Epithelial cell of esophagus (primary cell): ENCODE data around the gene ZNF536.
"Not testable (repeated sequence)": the region's sequence is repeated elsewhere in the genome, so short reads cannot be mapped to it uniquely, and the experiment has no call there.

ENCODE experiments used
- DNase-seq: peaks from one replicate; pipeline ENCODE4 v3.0.0; 2010; ENCODE audit warnings: low read depth
- H3K4me3 ChIP-seq: 2 replicates; pipeline ENCODE4 v1.5.1; 2011; ENCODE audit warnings: mild to moderate bottlenecking, low read length, control low read depth
- TF ChIP-seq, protein P1 (sequence below): IDR thresholded peaks from 2 replicates; pipeline ENCODE4 v1.5.1; 2011; ENCODE audit warnings: low read depth, mild to moderate bottlenecking, low read length, control low read depth, inconsistent platforms; ENCODE audit not compliant: insufficient read depth; ENCODE audit errors: missing control alignments

ZNF536 gene

DNA sequence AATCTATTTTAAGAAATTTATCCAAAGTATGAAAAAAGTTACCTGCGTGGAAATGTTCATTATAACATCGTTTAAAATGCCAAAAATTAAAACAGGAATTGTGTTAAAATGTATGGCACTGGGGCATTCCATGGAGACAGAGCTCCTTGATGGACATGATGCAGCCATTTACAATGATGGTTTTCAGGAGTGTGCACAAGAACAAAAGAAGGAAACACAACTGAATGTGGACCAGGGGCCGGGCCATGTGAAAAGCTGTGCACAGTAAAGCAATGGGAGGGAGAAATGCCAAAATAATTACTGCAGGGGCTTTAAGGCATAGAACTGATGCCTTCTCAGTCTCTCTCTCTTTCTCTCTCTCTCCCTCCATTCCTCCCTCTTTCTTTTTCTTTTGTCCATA is 115.0 kb downstream of the ZNF536 start:
- no peak for DNase-seq
- TF ChIP-seq, protein P1, sequence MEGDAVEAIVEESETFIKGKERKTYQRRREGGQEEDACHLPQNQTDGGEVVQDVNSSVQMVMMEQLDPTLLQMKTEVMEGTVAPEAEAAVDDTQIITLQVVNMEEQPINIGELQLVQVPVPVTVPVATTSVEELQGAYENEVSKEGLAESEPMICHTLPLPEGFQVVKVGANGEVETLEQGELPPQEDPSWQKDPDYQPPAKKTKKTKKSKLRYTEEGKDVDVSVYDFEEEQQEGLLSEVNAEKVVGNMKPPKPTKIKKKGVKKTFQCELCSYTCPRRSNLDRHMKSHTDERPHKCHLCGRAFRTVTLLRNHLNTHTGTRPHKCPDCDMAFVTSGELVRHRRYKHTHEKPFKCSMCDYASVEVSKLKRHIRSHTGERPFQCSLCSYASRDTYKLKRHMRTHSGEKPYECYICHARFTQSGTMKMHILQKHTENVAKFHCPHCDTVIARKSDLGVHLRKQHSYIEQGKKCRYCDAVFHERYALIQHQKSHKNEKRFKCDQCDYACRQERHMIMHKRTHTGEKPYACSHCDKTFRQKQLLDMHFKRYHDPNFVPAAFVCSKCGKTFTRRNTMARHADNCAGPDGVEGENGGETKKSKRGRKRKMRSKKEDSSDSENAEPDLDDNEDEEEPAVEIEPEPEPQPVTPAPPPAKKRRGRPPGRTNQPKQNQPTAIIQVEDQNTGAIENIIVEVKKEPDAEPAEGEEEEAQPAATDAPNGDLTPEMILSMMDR = no peak
- H3K4me3 ChIP-seq = no peak overlapping the region

DNA sequence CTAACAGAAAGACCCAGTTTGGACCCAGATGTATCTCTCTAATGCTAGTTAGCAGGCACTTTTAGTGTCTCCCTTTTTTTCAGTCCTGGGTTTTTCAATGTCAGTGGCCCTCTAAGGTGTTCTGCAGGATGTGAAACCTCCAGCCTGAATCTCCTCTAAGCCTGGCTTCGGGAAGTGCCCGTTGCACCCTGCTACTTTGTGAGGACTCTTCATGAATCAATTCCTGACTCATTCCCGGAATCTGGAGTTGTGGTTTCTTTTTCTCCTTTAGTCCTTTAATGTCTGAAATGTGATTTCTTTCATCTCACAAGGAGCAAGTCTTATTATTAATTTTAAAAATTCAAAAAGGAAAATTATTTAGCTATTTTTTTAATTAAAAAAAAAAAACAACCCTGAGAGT is 116.0 kb downstream of the ZNF536 start:
- TF ChIP-seq, protein P1 = no peak
- no peak overlapping the region for H3K4me3 ChIP-seq
- no peak for DNase-seq

DNA sequence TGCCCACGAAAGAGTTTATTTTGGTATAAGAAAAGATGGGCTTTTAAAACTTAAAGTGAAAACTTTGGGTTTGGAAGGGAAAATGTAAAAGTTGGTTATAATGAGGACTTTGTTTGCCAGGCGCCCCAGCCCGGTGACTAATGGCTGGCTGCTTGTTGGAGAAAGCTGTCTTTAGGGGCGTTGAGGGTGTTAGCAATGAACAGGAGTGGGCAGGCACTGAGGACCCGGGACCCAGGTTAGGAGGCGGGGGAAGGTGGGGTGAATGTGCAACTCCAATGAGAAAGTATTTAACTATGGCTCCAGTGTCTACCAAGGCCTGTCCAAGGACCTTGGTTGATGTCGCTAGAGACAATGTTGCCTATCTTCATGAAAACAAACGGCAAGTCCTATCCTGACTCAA is 118.6 kb downstream of the ZNF536 start:
- no peak for DNase-seq
- H3K4me3 ChIP-seq = no peak overlapping the region
- TF ChIP-seq, protein P1 = no peak

DNA sequence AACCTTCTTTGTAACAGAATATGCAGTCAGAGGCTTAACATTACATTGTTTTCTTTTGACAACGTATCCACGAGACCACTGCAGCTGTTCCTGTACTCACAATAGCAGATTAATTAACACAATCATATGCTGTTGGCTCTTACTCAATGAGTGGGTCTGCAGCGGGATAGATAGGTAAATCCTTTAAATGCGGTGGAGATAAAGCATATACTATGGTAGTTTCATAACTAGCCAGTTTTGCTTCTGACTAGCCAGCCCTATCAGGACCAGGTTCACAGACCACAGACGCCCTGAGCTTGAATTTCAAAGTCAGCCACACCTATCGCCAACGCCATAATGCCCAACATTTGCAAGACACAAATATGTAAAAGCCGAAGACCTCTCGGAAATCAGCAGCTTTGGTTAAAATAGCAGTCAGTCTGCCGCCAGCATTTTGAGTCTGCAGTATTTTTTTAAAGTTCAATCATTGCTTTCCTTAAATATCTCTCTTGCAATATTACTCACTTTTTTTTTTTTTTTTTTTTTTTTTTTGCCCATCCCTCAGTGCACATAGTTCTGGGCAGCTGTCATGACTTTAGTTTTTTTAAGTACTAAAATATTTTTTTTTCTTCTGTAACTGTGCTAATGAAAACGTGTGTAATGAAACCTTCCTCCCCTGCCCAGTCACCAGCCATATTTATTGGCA is 120.5 kb downstream of the ZNF536 start:
- TF ChIP-seq, protein P1 = no peak
- no peak overlapping the region for H3K4me3 ChIP-seq
- no peak for DNase-seq

DNA sequence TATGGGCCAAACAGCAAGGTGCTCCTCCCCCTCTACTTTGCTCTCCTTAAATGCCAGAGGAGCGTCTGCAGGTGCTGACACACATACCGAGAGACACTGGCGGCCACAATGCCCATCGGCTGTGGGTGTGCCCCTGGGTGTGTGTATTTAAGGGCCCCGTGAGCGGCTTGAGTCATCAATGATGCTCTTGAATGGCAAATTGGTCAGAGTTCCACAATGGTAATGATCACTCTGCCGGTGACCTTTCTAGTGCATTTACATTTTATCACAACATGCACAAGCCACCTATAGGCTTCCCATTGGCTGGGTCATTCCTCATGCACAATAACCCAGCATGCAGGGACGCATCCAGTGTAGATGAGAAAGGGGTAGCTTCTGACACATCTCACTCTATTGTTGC is 124.8 kb downstream of the ZNF536 start:
- no peak overlapping the region for H3K4me3 ChIP-seq
- DNase-seq = no peak
- TF ChIP-seq, protein P1 = no peak

DNA sequence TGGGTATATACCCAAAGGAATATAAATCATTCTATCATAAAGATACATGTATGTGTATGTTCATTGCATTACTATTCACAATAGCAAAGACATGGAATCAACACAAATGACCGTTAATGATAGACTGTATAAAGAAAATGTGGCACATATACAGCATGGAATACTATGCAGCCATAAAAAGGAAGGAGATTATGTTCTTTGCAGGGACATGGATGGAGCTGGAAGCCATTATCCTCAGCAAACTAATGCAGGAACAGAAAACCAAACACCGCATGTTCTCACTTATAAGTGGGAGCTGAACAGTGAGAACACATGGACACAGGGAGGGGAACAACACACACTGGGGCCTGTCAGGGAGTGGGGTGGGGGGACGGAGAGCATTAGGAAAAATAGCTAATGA is 125.9 kb downstream of the ZNF536 start:
- DNase-seq, H3K4me3 ChIP-seq: not testable (repeated sequence)

DNA sequence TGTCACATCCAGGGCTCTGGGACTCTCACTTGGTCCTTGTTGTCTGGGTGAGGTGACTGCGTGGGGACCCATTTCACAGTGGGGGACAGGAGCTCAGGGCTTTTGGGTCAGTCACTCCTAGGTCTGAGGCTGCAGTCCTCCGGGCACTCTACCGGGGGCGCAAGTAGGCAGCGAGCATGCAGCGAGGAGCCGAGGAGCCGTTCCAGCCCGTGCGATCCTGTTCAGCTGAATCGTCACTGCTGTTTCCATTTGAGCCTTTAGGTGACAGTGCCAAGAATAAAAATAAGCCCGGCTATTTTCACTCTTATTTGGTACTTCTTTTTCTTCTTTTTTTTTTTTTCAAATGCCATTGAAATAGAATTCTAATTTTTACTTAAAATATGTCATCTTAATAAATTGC is 126.5 kb downstream of the ZNF536 start:
- TF ChIP-seq, protein P1 = no peak
- no peak for DNase-seq
- H3K4me3 ChIP-seq = no peak overlapping the region
